Measurements from ENCODE around the gene TIAL1.

TIAL1 gene, protein sequence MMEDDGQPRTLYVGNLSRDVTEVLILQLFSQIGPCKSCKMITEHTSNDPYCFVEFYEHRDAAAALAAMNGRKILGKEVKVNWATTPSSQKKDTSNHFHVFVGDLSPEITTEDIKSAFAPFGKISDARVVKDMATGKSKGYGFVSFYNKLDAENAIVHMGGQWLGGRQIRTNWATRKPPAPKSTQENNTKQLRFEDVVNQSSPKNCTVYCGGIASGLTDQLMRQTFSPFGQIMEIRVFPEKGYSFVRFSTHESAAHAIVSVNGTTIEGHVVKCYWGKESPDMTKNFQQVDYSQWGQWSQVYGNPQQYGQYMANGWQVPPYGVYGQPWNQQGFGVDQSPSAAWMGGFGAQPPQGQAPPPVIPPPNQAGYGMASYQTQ

DNA sequence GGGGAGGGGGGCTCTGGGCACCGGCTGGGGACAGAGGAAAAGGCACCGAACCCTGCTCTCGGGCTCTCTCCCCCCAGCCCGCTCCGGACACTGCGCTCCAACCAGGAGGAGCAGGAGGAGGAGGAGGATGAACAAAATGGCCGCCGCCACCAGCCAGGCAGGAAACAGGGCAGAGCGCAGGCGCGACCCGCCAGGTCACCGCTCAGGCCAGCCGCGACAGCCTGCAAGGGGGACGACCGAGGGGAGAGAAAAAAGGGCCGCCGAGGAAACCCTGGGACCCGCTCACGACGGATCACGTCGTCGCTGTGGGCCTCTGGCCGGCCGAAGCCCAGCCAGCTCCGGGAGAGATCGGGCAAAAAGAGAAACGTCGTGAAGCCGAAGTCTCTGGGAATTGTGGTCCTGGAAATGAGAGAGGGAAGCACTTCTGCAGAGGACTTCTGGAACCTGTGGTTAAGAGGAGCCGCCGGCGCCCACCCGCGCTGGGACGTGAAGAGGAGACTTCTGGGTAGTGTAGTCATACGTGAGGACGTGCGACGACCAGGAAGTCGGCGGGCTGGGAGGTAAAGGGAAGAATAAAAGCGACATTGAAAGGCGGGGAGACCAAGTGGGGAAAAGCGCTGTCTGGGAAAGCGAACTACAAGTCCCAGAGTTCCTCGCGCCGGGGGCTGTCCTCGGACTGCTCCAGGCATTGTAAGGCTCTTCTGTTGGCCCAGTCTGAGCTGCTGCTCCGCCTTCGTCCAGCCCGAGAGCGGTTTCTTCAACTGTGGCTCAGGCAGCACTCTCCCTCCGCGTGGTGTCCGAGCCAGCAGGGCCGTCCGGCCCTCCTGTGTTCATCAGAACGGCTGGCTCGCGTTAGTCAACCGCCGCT lies at the start of gene TIAL1:
Gene TIAL1 (minus strand): TSS at position 428 of the 868 bp plus-strand sequence. CDS start 499 bp downstream, outside the sequence.
- no peaks in the 10 kb centered on the region for H3K9me3 ChIP-seq (ENCODE audit: insufficient read depth, low read length)
- peak within 1 kb of the TSS; percentile 99 for H3K4me2 ChIP-seq (ENCODE audit: low read depth, low read length, poor library complexity, severe bottlenecking)
- TF ChIP-seq EZH2phosphoT487 (conservative IDR thresholded peaks at IDR 0.05; ENCODE audit: low read length): no peak
- TF ChIP-seq, protein P1, sequence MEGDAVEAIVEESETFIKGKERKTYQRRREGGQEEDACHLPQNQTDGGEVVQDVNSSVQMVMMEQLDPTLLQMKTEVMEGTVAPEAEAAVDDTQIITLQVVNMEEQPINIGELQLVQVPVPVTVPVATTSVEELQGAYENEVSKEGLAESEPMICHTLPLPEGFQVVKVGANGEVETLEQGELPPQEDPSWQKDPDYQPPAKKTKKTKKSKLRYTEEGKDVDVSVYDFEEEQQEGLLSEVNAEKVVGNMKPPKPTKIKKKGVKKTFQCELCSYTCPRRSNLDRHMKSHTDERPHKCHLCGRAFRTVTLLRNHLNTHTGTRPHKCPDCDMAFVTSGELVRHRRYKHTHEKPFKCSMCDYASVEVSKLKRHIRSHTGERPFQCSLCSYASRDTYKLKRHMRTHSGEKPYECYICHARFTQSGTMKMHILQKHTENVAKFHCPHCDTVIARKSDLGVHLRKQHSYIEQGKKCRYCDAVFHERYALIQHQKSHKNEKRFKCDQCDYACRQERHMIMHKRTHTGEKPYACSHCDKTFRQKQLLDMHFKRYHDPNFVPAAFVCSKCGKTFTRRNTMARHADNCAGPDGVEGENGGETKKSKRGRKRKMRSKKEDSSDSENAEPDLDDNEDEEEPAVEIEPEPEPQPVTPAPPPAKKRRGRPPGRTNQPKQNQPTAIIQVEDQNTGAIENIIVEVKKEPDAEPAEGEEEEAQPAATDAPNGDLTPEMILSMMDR (IDR thresholded peaks at IDR 0.05; ENCODE audit: insufficient read depth, low read length, poor library complexity, severe bottlenecking): no peak
- H3K9me2 ChIP-seq (replicated peaks; ENCODE audit: insufficient read depth, low read length): no peaks in the 10 kb centered on the region
- H3K27me3 ChIP-seq (ENCODE audit: low read length): no peaks in the 10 kb centered on the region
- H4K20me1 ChIP-seq (ENCODE audit: low read depth, low read length): peaks cover 27% of the 10 kb centered on the region
- peaks cover 45% of the 10 kb centered on the region for H3K79me2 ChIP-seq (ENCODE audit: insufficient read depth, low read length)
- H3K4me3 ChIP-seq (ENCODE audit: insufficient read depth, low read length, poor library complexity, severe bottlenecking): peak within 1 kb of the TSS; percentile 99
- H3K27ac ChIP-seq (ENCODE audit: low read depth, low read length): peak within 1 kb of the TSS; percentile 86
- peak within 1 kb of the TSS; percentile 97 for H3K9ac ChIP-seq (ENCODE audit: low read length)
- H2AFZ ChIP-seq (ENCODE audit: low read depth, low read length, severe bottlenecking): peak within 1 kb of the TSS; percentile 72
- H3F3A ChIP-seq (ENCODE audit: insufficient read depth): peaks cover 11% of the 10 kb centered on the region
- peaks cover 14% of the 10 kb centered on the region; the same call in 1 of the 2 replicates for H3K36me3 ChIP-seq (ENCODE audit: low read length)

DNA sequence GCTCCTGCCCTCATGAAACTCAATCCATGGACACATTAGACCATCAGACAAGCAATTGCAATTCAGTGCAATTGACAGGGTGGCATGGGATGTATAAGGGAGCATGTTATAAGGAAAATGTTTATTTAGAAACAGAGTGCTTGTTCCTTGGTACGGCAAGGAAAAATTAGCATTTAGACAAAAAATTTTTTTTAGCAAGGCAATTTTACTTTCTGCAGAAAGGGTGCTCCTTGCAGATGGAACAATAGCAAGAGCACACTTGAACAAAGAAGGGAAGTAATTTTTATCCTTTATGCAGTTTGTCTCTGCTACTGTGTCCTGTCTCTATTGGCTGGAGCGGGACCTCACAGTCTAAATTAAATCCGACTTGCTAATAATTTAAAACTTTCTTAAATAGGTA lies 48.2 kb upstream of the TIAL1 start:
- Histone ChIP-seq H3F3A (ENCODE audit: insufficient read depth) (no peaks in the 10 kb centered on the region), H3K4me3 (ENCODE audit: insufficient read depth, low read length, poor library complexity, severe bottlenecking) (no peak overlapping the region), H3K9me3 (ENCODE audit: insufficient read depth, low read length) (no peaks in the 10 kb centered on the region; the same call in 1 of the 2 replicates), H3K9ac (ENCODE audit: low read length) (no peak overlapping the region), H3K36me3 (ENCODE audit: low read length) (no peaks in the 10 kb centered on the region), H3K27me3 (ENCODE audit: low read length) (no peaks in the 10 kb centered on the region), H3K27ac (ENCODE audit: low read depth, low read length) (no peak overlapping the region), H3K9me2 (replicated peaks; ENCODE audit: insufficient read depth, low read length) (no peaks in the 10 kb centered on the region), H2AFZ (ENCODE audit: low read depth, low read length, severe bottlenecking) (no peak overlapping the region), H3K79me2 (ENCODE audit: insufficient read depth, low read length) (no peaks in the 10 kb centered on the region), H3K4me2 (ENCODE audit: low read depth, low read length, poor library complexity, severe bottlenecking) (no peak overlapping the region), H4K20me1 (ENCODE audit: low read depth, low read length) (no peaks in the 10 kb centered on the region)
- no peak for TF ChIP-seq EZH2phosphoT487 (conservative IDR thresholded peaks at IDR 0.05; ENCODE audit: low read length)
- TF ChIP-seq, protein P1 (IDR thresholded peaks at IDR 0.05; ENCODE audit: insufficient read depth, low read length, poor library complexity, severe bottlenecking): no peak

DNA sequence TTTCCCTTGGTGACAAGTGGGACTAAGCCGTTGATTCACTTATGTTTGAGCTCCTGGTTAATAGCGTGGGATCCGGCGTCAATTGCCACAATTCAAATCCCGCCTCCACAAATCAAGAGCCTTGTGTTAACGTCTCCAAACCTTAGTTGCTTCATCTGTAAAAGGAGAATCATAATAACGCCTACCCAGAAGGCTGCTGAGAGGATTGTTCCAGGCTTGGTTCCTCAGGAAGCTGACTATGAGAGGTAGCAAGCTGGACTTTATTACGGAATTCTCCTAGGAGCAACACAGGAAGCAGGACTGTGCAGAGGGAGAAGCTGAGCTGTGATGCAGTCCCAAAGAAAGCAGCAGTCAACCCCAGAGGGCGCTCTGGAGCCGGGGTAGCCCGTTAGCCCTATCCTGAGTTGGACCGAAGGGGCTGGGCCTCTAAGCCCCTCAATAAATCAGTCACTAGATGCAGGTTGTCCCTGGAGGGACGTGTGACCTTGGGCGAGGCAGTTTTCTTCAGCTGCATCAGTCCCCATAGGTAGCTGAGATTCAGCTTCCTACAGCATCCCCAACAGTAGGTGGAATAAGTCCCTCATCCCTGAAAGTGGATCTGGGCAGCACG lies 47.5 kb upstream of the TIAL1 start:
- no peaks in the 10 kb centered on the region for H3K27me3 ChIP-seq (ENCODE audit: low read length)
- H3K4me3 ChIP-seq (ENCODE audit: insufficient read depth, low read length, poor library complexity, severe bottlenecking): no peak overlapping the region
- H4K20me1 ChIP-seq (ENCODE audit: low read depth, low read length): no peaks in the 10 kb centered on the region
- no peak for TF ChIP-seq EZH2phosphoT487 (conservative IDR thresholded peaks at IDR 0.05; ENCODE audit: low read length)
- no peaks in the 10 kb centered on the region; the same call in 1 of the 2 replicates for H3K9me3 ChIP-seq (ENCODE audit: insufficient read depth, low read length)
- no peaks in the 10 kb centered on the region for H3K79me2 ChIP-seq (ENCODE audit: insufficient read depth, low read length)
- no peak overlapping the region for H2AFZ ChIP-seq (ENCODE audit: low read depth, low read length, severe bottlenecking)
- no peak overlapping the region for H3K4me2 ChIP-seq (ENCODE audit: low read depth, low read length, poor library complexity, severe bottlenecking)
- no peak overlapping the region for H3K9ac ChIP-seq (ENCODE audit: low read length)
- H3K9me2 ChIP-seq (replicated peaks; ENCODE audit: insufficient read depth, low read length): no peaks in the 10 kb centered on the region
- no peaks in the 10 kb centered on the region for H3F3A ChIP-seq (ENCODE audit: insufficient read depth)
- no peak overlapping the region for H3K27ac ChIP-seq (ENCODE audit: low read depth, low read length)
- no peaks in the 10 kb centered on the region for H3K36me3 ChIP-seq (ENCODE audit: low read length)
